HG03432 (cell line): ENCODE data around the gene TRPM3.

Source experiments
- ATAC-seq: cut with Tn5 transposase; IDR thresholded peaks from one replicate; pipeline ENCODE4 v1.9.1; 2021; ENCODE audit warnings: mild to moderate bottlenecking, moderate library complexity; ENCODE audit not compliant: unreplicated experiment

The TRPM3 gene

GRCh38 chr9:70950270-70950669 lies 171.2 kb downstream of the TRPM3 start:
- ATAC-seq: no peak

- ATAC-seq: no peak
These were observed 172.2 kb downstream of the TRPM3 start for GRCh38 chr9:70949239-70949638.

- no peak for ATAC-seq
These were observed 172.7 kb downstream of the TRPM3 start for GRCh38 chr9:70948744-70949143.

GRCh38 chr9:70947511-70947910 lies 173.9 kb downstream of the TRPM3 start:
- no peak for ATAC-seq

- ATAC-seq: no peak
These were observed 174.3 kb downstream of the TRPM3 start for GRCh38 chr9:70947086-70947485.

GRCh38 chr9:70945301-70945700 lies 176.1 kb downstream of the TRPM3 start:
- no peak for ATAC-seq

GRCh38 chr9:70941191-70941590 lies 180.2 kb downstream of the TRPM3 start:
- ATAC-seq: no peak

GRCh38 chr9:70940605-70941004 lies 180.8 kb downstream of the TRPM3 start:
- no peak for ATAC-seq

GRCh38 chr9:70936536-70936935 lies 184.9 kb downstream of the TRPM3 start:
- ATAC-seq: no peak

- ATAC-seq: no peak
These were observed 185.6 kb downstream of the TRPM3 start for GRCh38 chr9:70935856-70936255.

GRCh38 chr9:70934642-70935041 lies 186.8 kb downstream of the TRPM3 start:
- ATAC-seq: no peak

- no peak for ATAC-seq
These were observed 188.1 kb downstream of the TRPM3 start for GRCh38 chr9:70933321-70933720.

- ATAC-seq: no peak
These were observed 189.3 kb downstream of the TRPM3 start for GRCh38 chr9:70932097-70932496.

GRCh38 chr9:70927530-70927929 lies 193.9 kb downstream of the TRPM3 start:
- ATAC-seq: no peak

GRCh38 chr9:70924895-70925547 lies 196.4 kb downstream of the TRPM3 start:
- ATAC-seq: peak; percentile 92

GRCh38 chr9:70924380-70924779 lies 197.0 kb downstream of the TRPM3 start:
- ATAC-seq: no peak

GRCh38 chr9:70923961-70924360 lies 197.5 kb downstream of the TRPM3 start:
- no peak for ATAC-seq

- ATAC-seq: no peak
These were observed 200.3 kb downstream of the TRPM3 start for GRCh38 chr9:70921136-70921535.

GRCh38 chr9:70917277-70917676 lies 204.1 kb downstream of the TRPM3 start:
- ATAC-seq: no peak

GRCh38 chr9:70911791-70912190 lies 209.6 kb downstream of the TRPM3 start:
- ATAC-seq: no peak

- no peak for ATAC-seq
These were observed 210.8 kb downstream of the TRPM3 start for GRCh38 chr9:70910598-70910997.

- ATAC-seq: peak; percentile 81
These were observed 218.7 kb downstream of the TRPM3 start for GRCh38 chr9:70902692-70903131.

- ATAC-seq: no peak
These were observed 219.2 kb downstream of the TRPM3 start for GRCh38 chr9:70902171-70902570.
